Hepatocyte (in vitro differentiated cells): ENCODE results near the gene OSBPL7.

Experiments
- EZH2 ChIP-seq: fragments of 200-600 bp; sonication (generic); IDR thresholded peaks from 2 replicates; pipeline ENCODE4 v1.6.1; 2016; ENCODE audit warnings: antibody characterized with exemption, mild to moderate bottlenecking, borderline replicate concordance
- EZH2phosphoT487 ChIP-seq: fragments of 200-600 bp; sonication (generic); IDR thresholded peaks from one replicate; pipeline ENCODE4 v1.6.1; 2018; ENCODE audit warnings: antibody characterized with exemption, mild to moderate bottlenecking, low read depth, moderate library complexity; ENCODE audit not compliant: unreplicated experiment, severe bottlenecking
- TF ChIP-seq, protein P1 (sequence below): fragments of 200-600 bp; sonication (generic); IDR thresholded peaks from 2 replicates; pipeline ENCODE4 v1.5.1; 2016; ENCODE audit warnings: antibody characterized with exemption, mild to moderate bottlenecking; ENCODE audit not compliant: poor library complexity

DNA sequence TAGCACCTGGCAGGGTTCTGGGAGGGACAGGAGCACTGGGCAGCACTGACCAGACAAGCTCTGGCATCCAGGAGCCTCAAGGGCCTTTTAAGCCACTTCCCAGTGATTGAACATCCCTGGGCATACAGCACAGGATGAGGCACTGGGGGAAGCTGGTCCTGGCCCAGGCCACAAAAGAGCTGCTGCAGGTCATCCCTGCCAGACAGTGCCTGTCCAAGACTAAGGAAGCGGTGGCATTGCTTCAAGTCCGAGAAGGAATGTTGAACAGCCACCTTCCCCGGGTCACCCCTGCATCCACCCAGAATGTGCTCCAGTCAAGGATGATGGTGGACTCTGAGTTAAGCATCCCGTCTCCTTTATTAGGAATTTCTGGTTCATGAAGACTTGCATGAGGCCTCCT is 1.2 kb upstream of the OSBPL7 start:
- TF ChIP-seq, protein P1, sequence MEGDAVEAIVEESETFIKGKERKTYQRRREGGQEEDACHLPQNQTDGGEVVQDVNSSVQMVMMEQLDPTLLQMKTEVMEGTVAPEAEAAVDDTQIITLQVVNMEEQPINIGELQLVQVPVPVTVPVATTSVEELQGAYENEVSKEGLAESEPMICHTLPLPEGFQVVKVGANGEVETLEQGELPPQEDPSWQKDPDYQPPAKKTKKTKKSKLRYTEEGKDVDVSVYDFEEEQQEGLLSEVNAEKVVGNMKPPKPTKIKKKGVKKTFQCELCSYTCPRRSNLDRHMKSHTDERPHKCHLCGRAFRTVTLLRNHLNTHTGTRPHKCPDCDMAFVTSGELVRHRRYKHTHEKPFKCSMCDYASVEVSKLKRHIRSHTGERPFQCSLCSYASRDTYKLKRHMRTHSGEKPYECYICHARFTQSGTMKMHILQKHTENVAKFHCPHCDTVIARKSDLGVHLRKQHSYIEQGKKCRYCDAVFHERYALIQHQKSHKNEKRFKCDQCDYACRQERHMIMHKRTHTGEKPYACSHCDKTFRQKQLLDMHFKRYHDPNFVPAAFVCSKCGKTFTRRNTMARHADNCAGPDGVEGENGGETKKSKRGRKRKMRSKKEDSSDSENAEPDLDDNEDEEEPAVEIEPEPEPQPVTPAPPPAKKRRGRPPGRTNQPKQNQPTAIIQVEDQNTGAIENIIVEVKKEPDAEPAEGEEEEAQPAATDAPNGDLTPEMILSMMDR = no peak
- TF ChIP-seq EZH2phosphoT487 = no peak
- TF ChIP-seq EZH2 = no peak
